HepG2 (cell line): ENCODE measurements around the gene CCL22.
A peak's percentile ranks its signal among the peaks of the same experiment; 100 is the strongest.

ENCODE experiments used
- ETS1 ChIP-seq: sonication (generic); formaldehyde crosslinking; IDR thresholded peaks from 2 replicates; pipeline ENCODE4 v1.4.0; 2020; ENCODE audit warnings: missing genetic modification reagents
- ETV5 ChIP-seq: IDR thresholded peaks from 2 replicates; pipeline ENCODE4 v1.6.1; 2018; ENCODE audit warnings: missing biosample characterization, missing genetic modification reagents, inconsistent platforms, borderline replicate concordance
- NFYB ChIP-seq: sonication (generic); formaldehyde crosslinking; IDR thresholded peaks from 2 replicates; pipeline ENCODE4 v1.4.0; 2020; ENCODE audit warnings: missing genetic modification reagents
- RAD21 ChIP-seq: fragments of 450-650 bp; formaldehyde crosslinking; IDR thresholded peaks from 2 replicates; pipeline ENCODE4 v1.5.0; 2020; ENCODE audit warnings: mild to moderate bottlenecking
- REST ChIP-seq, 2 experiments: IDR thresholded peaks; 2 replicates each; pipeline ENCODE4 v1.6.1; 2011 to 2012; ENCODE audit warnings: low read length in 2 of 2, borderline replicate concordance in 1 of 2, low read depth in 1 of 2, mild to moderate bottlenecking in 1 of 2, moderate library complexity in 1 of 2
- SMC3 ChIP-seq: IDR thresholded peaks from 2 replicates; pipeline ENCODE4 v1.6.1; 2011; ENCODE audit warnings: low read length, improper control_type of control experiment
- ZBTB7B ChIP-seq: sonication (generic); formaldehyde crosslinking; IDR thresholded peaks from 2 replicates; pipeline ENCODE4 v1.4.0; 2020; ENCODE audit warnings: missing genetic modification reagents
- ZNF33B ChIP-seq: sonication (generic); formaldehyde crosslinking; IDR thresholded peaks from 2 replicates; pipeline ENCODE4 v1.5.1; 2020; ENCODE audit warnings: mild to moderate bottlenecking, missing genetic modification reagents

GRCh38 chr16:57383276-57384247 is 25.0 kb downstream of the CCL22 start:
- no peak; the same call in 1 of the 2 replicates for TF ChIP-seq ZBTB7B (CRISPR knock-in tag)
- no peak; the same call in 1 of the 2 replicates for TF ChIP-seq ETV5 (CRISPR knock-in tag)
- 0 out of 2 replicates have a peak, but pooled peaks have one; percentile 10 for TF ChIP-seq RAD21 (CRISPR knock-in tag)
- TF ChIP-seq ZNF33B (CRISPR knock-in tag): no peak
- no peak for TF ChIP-seq SMC3
- TF ChIP-seq ETS1: 0 out of 2 replicates have a peak, but pooled peaks have one; percentile 51
- no peak for TF ChIP-seq REST (IDR thresholded peaks at IDR 0.05; ENCODE audit: borderline replicate concordance in 1 of 2, low read depth in 1 of 2, low read length in 2 of 2)
- TF ChIP-seq NFYB: no peak
